Lung (tissue), 12 donors: ENCODE results near the gene PAFAH1B1. TPM values are rescaled to one million over a fixed set of nuclear protein-coding genes. Genes with fewer than 3 reads are reported as not detected.
"Not testable (repeated sequence)": the region's sequence is repeated elsewhere in the genome, so short reads cannot be mapped to it uniquely, and the experiment has no call there.

Experiments
- ATAC-seq: fragments of 200-7000 bp; cut with Tn5 transposase; one replicate; pipeline ENCODE4 v1.9.1; 2020; ENCODE audit warnings: moderate number of reproducible peaks; ENCODE audit not compliant: insufficient read depth, low FRiP score
- DNase-seq, 3 donors: peaks; one replicate each; pipeline ENCODE4 v3.0.0-alpha.2; 2013 to 2017
- H3K27ac ChIP-seq, 2 donors: one replicate each; pipeline ENCODE4 v1.5.1; 2013; ENCODE audit warnings: mild to moderate bottlenecking in 2 of 2, moderate library complexity in 2 of 2, control low read depth in 1 of 2, inconsistent platforms in 1 of 2, low read depth in 1 of 2, low read length in 1 of 2
- H3K27me3 ChIP-seq, 3 donors: one replicate each; pipeline ENCODE4 v1.5.1; 2013; ENCODE audit warnings: low read length in 2 of 3; ENCODE audit not compliant: control insufficient read depth in 3 of 3, insufficient read depth in 3 of 3
- H3K36me3 ChIP-seq, 4 donors: one replicate each; pipeline ENCODE4 v1.5.1; 2013; ENCODE audit warnings: low read length in 4 of 4, mild to moderate bottlenecking in 1 of 4, moderate library complexity in 1 of 4; ENCODE audit not compliant: control insufficient read depth in 4 of 4, insufficient read depth in 4 of 4
- H3K4me1 ChIP-seq, 5 donors: one replicate each; pipeline ENCODE4 v1.5.1; 2013; ENCODE audit warnings: low read length in 5 of 5, mild to moderate bottlenecking in 2 of 5, moderate library complexity in 1 of 5; ENCODE audit not compliant: control insufficient read depth in 5 of 5, insufficient read depth in 5 of 5
- H3K4me3 ChIP-seq: one replicate; pipeline ENCODE4 v1.5.1; 2013; ENCODE audit warnings: mild to moderate bottlenecking, control low read depth, moderate library complexity
- H3K9ac ChIP-seq, 2 donors: one replicate each; pipeline ENCODE4 v1.5.1; 2013; ENCODE audit warnings: low read length in 2 of 2, control low read depth in 1 of 2; ENCODE audit not compliant: insufficient read depth in 1 of 2
- H3K9me3 ChIP-seq, 4 donors: one replicate each; pipeline ENCODE4 v1.5.1; 2013; ENCODE audit warnings: low read length in 3 of 4, mild to moderate bottlenecking in 1 of 4, moderate library complexity in 1 of 4; ENCODE audit not compliant: control insufficient read depth in 4 of 4, insufficient read depth in 3 of 4
- WGBS, 2 donors: extraction: QIAGEN DNeasy Blood & Tissue Kit; methylation state at CpG; one replicate each; pipeline ENCODE4 v1.1.7; 2013; 5-methylcytosine and 5-hydroxymethylcytosine counted together
- polyA plus RNA-seq, 2 donors: library from polyadenylated mRNA; stranded (reverse); fragments of 200-250 nt; gene quantifications; one replicate each; pipeline ENCODE4 v1.2.1, GENCODE V29; 2013
- total RNA-seq, 2 donors: library from RNA; depleted of rRNA in 1 of 2; stranded (reverse); fragments of >200 nt in 1 of 2; gene quantifications; one replicate each; pipeline ENCODE4 v1.2.1, GENCODE V29; 2014 to 2021
- TF ChIP-seq, protein P1 (sequence below): IDR thresholded peaks from 2 replicates; pipeline ENCODE4 v1.5.1; 2012; ENCODE audit warnings: mild to moderate bottlenecking; ENCODE audit errors: control extremely low read depth, extremely low read depth
- donor health status: control.
- donor health status: control.
- donor health status: Bipolar disorder and iron deficiency.
- donor health status: healthy.
- donor health status: DM: yes; HTN: yes; CAD: no.

The PAFAH1B1 gene
- total and polyA plus RNA-seq, 4 donors, result 53.4 to 182 (median 85.5) TPM

DNA sequence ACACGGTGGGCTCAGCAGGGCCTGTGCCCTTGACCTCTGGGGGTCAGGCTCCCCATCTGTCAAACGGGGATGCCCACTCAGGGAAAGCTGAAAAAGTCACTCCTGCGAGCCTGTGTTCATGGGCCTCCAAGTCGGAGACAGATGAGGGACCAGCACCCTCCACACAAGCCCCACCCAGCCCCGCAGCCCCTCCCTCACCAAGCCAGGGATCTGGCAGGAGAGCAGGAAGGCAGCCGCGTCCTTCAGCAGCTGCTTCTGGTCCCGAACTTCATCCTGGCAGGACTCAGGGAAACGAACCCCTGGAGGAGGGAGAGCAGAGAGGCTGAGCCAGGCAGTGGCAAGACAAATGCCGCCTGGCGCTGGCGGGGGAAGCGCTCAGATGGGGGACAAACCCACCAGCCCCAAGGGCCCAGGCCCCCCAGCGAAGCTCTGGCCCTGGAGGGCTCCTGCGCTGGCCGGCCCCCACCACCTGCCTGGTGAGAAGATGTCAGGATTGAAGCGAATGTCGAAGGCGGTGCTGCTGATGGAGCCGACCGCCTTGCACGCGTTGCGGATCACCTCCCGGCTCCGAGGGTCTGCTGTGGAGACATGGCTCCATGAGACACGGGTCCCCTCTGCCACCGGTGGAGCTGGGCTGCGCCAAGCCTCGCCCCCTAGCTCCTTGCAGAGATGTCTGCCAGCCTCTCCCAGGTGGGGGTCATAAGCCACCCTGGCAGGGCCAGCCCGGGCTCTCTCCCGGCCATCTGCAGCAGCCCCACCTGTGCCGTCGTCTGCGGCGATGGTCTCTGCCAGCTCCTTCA lies 102.7 kb downstream of the PAFAH1B1 start:
- Histone ChIP-seq H3K9me3 (no peaks in the 10 kb centered on the region), H3K27me3 (no peaks in the 10 kb centered on the region), H3K36me3 (peaks cover 0 to 84% (median 27%) of the 10 kb centered on the region in 4 donors), H3K27ac (no peak overlapping the region), H3K9ac (no peak overlapping the region), H3K4me1 (no peaks in the 10 kb centered on the region), H3K4me3 (no peak overlapping the region)
- no peak for DNase-seq
- no peak for ATAC-seq
- TF ChIP-seq, protein P1, sequence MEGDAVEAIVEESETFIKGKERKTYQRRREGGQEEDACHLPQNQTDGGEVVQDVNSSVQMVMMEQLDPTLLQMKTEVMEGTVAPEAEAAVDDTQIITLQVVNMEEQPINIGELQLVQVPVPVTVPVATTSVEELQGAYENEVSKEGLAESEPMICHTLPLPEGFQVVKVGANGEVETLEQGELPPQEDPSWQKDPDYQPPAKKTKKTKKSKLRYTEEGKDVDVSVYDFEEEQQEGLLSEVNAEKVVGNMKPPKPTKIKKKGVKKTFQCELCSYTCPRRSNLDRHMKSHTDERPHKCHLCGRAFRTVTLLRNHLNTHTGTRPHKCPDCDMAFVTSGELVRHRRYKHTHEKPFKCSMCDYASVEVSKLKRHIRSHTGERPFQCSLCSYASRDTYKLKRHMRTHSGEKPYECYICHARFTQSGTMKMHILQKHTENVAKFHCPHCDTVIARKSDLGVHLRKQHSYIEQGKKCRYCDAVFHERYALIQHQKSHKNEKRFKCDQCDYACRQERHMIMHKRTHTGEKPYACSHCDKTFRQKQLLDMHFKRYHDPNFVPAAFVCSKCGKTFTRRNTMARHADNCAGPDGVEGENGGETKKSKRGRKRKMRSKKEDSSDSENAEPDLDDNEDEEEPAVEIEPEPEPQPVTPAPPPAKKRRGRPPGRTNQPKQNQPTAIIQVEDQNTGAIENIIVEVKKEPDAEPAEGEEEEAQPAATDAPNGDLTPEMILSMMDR, result no peak
- 92 to 94% methylated on average over 32 to 36 of the region's 36 CpGs for WGBS, 2 donors

DNA sequence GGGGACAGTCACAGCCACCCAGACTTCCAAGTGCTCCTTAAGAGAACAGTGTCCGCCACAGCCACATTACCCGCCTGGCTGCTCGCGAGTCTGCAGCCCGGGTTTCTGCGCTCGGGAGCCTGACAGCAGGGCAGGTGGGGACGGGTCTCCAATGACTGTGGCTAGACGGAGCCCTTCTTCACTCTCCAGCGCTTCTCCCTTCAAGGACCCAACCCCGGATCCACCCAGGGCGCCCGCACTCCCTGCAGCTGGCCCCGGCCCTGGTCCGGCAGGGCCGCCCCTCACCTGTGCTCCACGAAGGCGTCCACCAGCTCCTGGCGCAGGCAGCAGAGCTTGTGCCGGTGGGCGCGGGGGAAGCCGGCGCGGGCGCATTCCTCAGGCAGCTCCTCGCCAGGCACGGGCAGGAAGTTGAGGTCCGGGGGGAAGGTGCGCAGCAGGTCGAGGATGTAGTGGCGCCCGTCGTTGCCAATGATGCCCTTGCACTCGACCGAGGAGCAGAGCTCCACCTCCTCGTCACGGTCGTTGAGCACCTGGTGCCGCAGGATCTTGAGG lies 104.2 kb downstream of the PAFAH1B1 start:
- H3K9me3 ChIP-seq, result no peaks in the 10 kb centered on the region
- H3K27ac ChIP-seq, result no peak overlapping the region
- no peak overlapping the region for H3K4me3 ChIP-seq
- no peak overlapping the region for H3K9ac ChIP-seq
- 96% methylated on average over 40 of the region's 40 CpGs for WGBS, 2 donors
- DNase-seq, result no peak
- TF ChIP-seq, protein P1, result no peak
- no peaks in the 10 kb centered on the region for H3K27me3 ChIP-seq
- no peak for ATAC-seq
- H3K4me1 ChIP-seq, result no peaks in the 10 kb centered on the region
- peaks cover 7 to 83% (median 24%) of the 10 kb centered on the region in 4 donors for H3K36me3 ChIP-seq

DNA sequence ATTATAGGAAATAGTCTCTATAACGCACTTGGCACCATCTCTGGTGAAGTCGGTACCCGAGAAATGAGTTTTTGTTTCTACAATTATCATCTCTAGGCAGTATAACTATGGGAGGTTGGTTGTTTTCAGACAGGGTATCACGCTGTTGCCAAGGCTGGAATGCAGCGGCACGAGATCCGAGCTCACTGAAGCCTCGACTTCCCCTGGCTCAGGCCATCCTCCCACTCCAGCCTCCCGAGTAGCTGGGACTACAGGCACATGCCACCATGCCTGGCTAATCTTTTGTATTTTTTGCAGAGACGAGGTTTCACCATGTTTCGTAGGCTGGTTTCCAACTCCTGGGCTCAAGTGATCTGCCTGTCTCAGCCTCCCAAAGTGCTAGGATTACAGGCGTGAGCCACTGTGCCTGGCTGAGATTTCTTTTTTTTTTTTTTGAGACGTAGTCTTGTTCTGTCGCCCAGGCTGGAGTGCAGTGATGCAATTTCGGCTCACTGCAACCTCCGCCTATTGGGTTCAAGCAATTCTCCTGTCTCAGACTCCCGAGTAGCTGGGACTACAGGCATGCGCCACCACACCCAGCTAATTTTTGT lies 105.9 kb downstream of the PAFAH1B1 start:
- not testable (repeated sequence) for H3K9me3 ChIP-seq, H3K27ac ChIP-seq, ATAC-seq, H3K9ac ChIP-seq, DNase-seq, H3K4me1 ChIP-seq, H3K4me3 ChIP-seq, H3K27me3 ChIP-seq
- H3K36me3 ChIP-seq, result peaks cover 7 to 84% (median 27%) of the 10 kb centered on the region in 4 donors
- WGBS, 2 donors, result 90 to 94% methylated on average over 18 of the region's 18 CpGs

DNA sequence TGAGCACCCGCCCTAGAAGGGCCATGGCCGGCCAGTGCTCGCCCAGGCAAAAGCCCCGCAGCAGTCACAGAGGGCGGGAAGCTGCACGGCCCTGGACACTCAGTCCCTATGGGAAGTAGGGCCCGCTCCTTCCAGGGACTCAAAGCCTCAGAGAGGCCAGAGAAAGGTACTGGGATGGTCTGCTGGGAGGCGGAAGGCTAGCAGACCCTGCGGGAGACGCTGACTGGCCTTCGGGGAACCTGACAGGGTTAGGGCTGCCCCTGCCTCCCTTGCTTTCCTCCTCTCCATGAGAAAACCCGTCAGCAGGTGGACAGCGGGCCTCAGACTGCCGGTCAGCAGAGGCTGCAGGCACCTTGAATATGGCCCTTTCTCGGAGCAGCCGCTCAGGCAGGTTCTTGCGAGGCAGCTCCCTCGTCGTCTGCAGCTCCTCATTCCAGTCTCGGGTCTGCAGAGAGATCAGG lies 106.6 kb downstream of the PAFAH1B1 start:
- Histone ChIP-seq H3K9ac (no peak overlapping the region), H3K9me3 (no peaks in the 10 kb centered on the region), H3K4me1 (no peaks in the 10 kb centered on the region), H3K36me3 (peaks cover 7 to 77% (median 27%) of the 10 kb centered on the region in 4 donors), H3K27me3 (no peaks in the 10 kb centered on the region), H3K4me3 (no peak overlapping the region), H3K27ac (no peak overlapping the region)
- no peak for ATAC-seq
- WGBS, 2 donors, result 95 to 96% methylated on average over 20 of the region's 20 CpGs
- TF ChIP-seq, protein P1, result no peak
- no peak for DNase-seq
